Uterus (tissue), 4 donors: Measurements from ENCODE around the gene QPCT. TPM values are rescaled to one million over a fixed set of nuclear protein-coding genes. Genes with fewer than 3 reads are reported as not detected.

Experiments used
- DNase-seq, 2 donors: peaks; one replicate each; pipeline ENCODE4 v3.0.0-alpha.2; 2019 to 2020
- H3K27ac ChIP-seq, 2 donors: fragments of 200-600 bp; sonication (generic); 1 replicate in 1 of 2; 2 replicates in 1 of 2; pipeline ENCODE4 v1.5.1; 2016 to 2018
- H3K27me3 ChIP-seq, 2 donors: fragments of 200-600 bp; sonication (generic); one replicate each; pipeline ENCODE4 v1.5.1; 2018 to 2019; ENCODE audit warnings: control low read depth in 1 of 2
- H3K36me3 ChIP-seq, 2 donors: fragments of 200-600 bp; sonication (generic); one replicate each; pipeline ENCODE4 v1.5.1; 2019; ENCODE audit warnings: control low read depth in 1 of 2
- H3K4me1 ChIP-seq, 2 donors: fragments of 200-600 bp; sonication (generic); one replicate each; pipeline ENCODE4 v1.5.1; 2018 to 2019; ENCODE audit warnings: control low read depth in 1 of 2
- H3K4me3 ChIP-seq, 2 donors: fragments of 200-600 bp; sonication (generic); 1 replicate in 1 of 2; 2 replicates in 1 of 2; pipeline ENCODE4 v1.5.1; 2018 to 2019; ENCODE audit warnings: mild to moderate bottlenecking in 1 of 2
- H3K9me3 ChIP-seq, 2 donors: fragments of 200-600 bp; sonication (generic); one replicate each; pipeline ENCODE4 v1.5.1; 2019; ENCODE audit warnings: control low read depth in 1 of 2
- CTCF ChIP-seq, 4 experiments: fragments of 200-600 bp in 2 of 4; fragments of 450-650 bp in 2 of 4; sonication (generic) in 2 of 4; IDR thresholded peaks; one replicate each; pipeline ENCODE4 v1.5.1; 2016 to 2019; ENCODE audit warnings: antibody characterized with exemption in 4 of 4, mild to moderate bottlenecking in 2 of 4, moderate library complexity in 1 of 4
- POLR2A ChIP-seq, 2 donors: fragments of 450-650 bp; IDR thresholded peaks; one replicate each; pipeline ENCODE4 v1.6.1; 2016; ENCODE audit warnings: antibody characterized with exemption in 2 of 2, mild to moderate bottlenecking in 1 of 2, moderate library complexity in 1 of 2
- intact Hi-C: fragments of 100-400 bp; cut with DNase I; formaldehyde crosslinking; loops from one replicate; pipeline ENCODE4 v1.15.1; 2023; ENCODE audit warnings: low total_unique reads
- total RNA-seq, 4 donors: library from RNA; depleted of rRNA in 3 of 4; stranded (reverse); fragments of >200 nt in 3 of 4; gene quantifications; one replicate each; pipeline versions ENCODE4 v1.1.0 to v1.2.4, GENCODE V29; 2014 to 2023
- donor health status: DM: yes; HTN: yes; CAD: no.

Gene QPCT
- total RNA-seq, 4 donors from 2014 or later, result 4.4 to 46.9 (median 8.7) TPM

DNA sequence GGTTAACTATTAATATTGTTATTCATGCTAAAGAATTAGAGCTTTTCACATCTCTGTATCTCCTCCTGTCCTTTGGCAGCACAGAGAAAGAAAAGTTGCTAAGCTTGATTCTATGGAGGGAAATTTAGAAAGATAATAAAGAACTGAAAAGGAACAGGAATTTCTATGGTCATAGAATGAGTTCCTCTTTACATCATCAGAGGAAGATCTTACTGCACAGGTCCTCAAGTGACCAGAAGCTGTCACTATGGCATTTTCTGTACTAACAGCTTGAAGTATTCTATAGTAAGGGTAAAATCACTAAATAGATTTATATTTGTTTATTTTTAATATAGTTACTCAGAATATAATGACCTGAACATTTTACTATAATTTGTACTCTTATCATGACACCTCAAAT, 13.7 kb upstream of the QPCT start:
- TF ChIP-seq CTCF (IDR thresholded peaks at IDR 0.05) (no peak), POLR2A (IDR thresholded peaks at IDR 0.05) (no peak)
- intact Hi-C loops, result no loop called here
- DNase-seq, result no peak
- Histone ChIP-seq H3K27ac (no peak overlapping the region), H3K4me1 (no peaks in the 10 kb centered on the region), H3K36me3 (no peaks in the 10 kb centered on the region), H3K9me3 (no peaks in the 10 kb centered on the region), H3K4me3 (no peak overlapping the region), H3K27me3 (no peaks in the 10 kb centered on the region)

GRCh38 chr2:37332560-37332959, 11.9 kb upstream of the QPCT start:
- DNase-seq, result no peak
- Histone ChIP-seq H3K27me3 (no peaks in the 10 kb centered on the region), H3K36me3 (no peaks in the 10 kb centered on the region), H3K27ac (no peak overlapping the region), H3K4me1 (no peaks in the 10 kb centered on the region), H3K4me3 (no peak overlapping the region), H3K9me3 (no peaks in the 10 kb centered on the region)
- TF ChIP-seq CTCF (IDR thresholded peaks at IDR 0.05), result no peak
- TF ChIP-seq POLR2A (IDR thresholded peaks at IDR 0.05), result no peak
- intact Hi-C loops, result no loop called here

DNA sequence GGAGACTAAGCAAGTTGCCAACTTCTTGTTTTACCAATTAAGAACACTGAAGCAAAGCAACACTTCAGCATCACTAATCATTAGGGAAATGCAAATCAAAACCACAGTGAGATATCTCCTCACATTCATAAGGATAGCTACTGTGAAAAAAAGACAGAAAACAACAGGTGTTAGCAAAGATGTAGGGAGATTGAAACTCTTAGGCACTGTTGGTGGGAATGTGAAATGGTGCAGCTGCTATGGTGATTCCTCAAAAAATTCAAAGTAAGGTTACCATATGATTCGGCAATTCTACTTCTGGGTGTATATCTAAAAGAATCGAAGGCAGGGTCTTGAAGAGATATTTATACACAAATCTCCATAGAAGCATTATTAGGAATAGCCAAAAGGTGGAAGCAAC, 11.2 kb upstream of the QPCT start:
- H3K4me1 ChIP-seq, result no peaks in the 10 kb centered on the region
- intact Hi-C loops, result no loop called here
- H3K27me3 ChIP-seq, result no peaks in the 10 kb centered on the region
- no peak for DNase-seq
- no peak overlapping the region for H3K4me3 ChIP-seq
- TF ChIP-seq POLR2A (IDR thresholded peaks at IDR 0.05), result no peak
- no peak for TF ChIP-seq CTCF (IDR thresholded peaks at IDR 0.05)
- no peak overlapping the region for H3K27ac ChIP-seq
- H3K9me3 ChIP-seq, result no peaks in the 10 kb centered on the region
- H3K36me3 ChIP-seq, result no peaks in the 10 kb centered on the region

DNA sequence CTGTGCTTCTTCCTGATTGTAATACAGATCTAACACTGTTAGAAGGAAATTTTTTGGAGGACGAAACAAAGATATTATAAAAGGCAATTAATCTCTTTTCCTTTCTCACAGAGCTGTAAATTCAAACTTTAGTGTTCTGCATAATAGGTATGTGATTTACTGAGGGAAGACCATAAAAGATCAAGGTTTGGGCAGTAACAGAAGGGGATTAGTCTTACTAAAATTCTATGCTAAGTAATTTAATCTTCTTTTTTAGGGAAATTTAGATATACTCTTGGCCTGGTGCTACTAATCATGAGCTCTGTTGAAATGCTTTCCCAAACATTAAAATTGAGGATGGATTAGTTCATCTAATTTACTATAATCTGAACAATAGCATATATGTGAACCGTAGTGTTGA, 8.8 kb upstream of the QPCT start:
- no peaks in the 10 kb centered on the region for H3K36me3 ChIP-seq
- no peak for TF ChIP-seq CTCF (IDR thresholded peaks at IDR 0.05)
- TF ChIP-seq POLR2A (IDR thresholded peaks at IDR 0.05), result no peak
- DNase-seq, result no peak
- intact Hi-C loops, result no loop called here
- H3K27me3 ChIP-seq, result no peaks in the 10 kb centered on the region
- H3K9me3 ChIP-seq, result no peaks in the 10 kb centered on the region
- H3K4me3 ChIP-seq, result no peak overlapping the region
- H3K27ac ChIP-seq, result peak overlapping the region in 1 of 2 donors; percentile 59
- no peaks in the 10 kb centered on the region for H3K4me1 ChIP-seq

DNA sequence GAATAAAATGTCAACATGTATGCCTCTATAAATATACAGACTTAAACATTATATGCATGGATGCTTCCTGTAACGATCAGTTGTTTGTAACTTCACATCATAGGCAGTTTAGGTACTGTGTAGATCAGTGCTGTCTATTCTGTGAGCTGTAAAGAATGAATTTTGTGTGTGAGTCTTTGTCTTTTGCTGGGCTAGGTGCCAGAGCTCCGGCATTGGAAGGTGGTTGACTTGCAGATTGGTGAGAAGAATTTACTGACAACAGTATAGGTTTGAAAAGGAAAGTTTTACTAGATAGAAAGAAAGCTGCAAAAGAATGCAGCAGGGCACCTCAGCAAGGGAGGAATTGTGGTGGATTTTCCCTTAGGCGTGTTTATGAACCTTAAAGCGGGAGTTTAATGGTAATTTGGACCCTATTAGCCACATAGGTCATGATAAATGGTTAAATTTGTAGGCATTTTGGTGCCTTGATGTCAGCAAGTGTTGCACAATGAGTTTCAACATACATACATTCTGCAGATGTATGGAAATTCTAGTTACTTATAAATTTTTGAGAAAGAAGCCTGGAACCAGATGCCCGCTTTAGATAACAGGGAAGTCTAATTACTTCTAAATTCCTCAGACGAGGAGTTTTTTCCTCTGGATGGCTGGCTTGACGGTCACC, 6.7 kb upstream of the QPCT start:
- no peak overlapping the region for H3K27ac ChIP-seq
- DNase-seq, result no peak

More for the DNA sequence above, 6.7 kb upstream of the QPCT start:
- no peak for TF ChIP-seq CTCF (IDR thresholded peaks at IDR 0.05)
- no peak for TF ChIP-seq POLR2A (IDR thresholded peaks at IDR 0.05)
- Histone ChIP-seq H3K9me3 (no peaks in the 10 kb centered on the region), H3K4me3 (no peak overlapping the region), H3K36me3 (no peaks in the 10 kb centered on the region), H3K4me1 (no peaks in the 10 kb centered on the region), H3K27me3 (no peaks in the 10 kb centered on the region)
- intact Hi-C loops, result no loop called here
